A549 treated with dexamethasone at 1 μM for 4 hours (cell line): ENCODE measurements around the gene BCAM. TPM values are rescaled to one million over a fixed set of nuclear protein-coding genes. Genes with fewer than 3 reads are reported as not detected.

ENCODE experiments used
- total RNA-seq: library from RNA; stranded (reverse); fragments of 200-300 nt; extraction: Qiagen RNA extraction; gene quantifications from 5 replicates; pipeline ENCODE4 v1.2.3, GENCODE V29; 2022

Gene BCAM, protein sequence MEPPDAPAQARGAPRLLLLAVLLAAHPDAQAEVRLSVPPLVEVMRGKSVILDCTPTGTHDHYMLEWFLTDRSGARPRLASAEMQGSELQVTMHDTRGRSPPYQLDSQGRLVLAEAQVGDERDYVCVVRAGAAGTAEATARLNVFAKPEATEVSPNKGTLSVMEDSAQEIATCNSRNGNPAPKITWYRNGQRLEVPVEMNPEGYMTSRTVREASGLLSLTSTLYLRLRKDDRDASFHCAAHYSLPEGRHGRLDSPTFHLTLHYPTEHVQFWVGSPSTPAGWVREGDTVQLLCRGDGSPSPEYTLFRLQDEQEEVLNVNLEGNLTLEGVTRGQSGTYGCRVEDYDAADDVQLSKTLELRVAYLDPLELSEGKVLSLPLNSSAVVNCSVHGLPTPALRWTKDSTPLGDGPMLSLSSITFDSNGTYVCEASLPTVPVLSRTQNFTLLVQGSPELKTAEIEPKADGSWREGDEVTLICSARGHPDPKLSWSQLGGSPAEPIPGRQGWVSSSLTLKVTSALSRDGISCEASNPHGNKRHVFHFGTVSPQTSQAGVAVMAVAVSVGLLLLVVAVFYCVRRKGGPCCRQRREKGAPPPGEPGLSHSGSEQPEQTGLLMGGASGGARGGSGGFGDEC
- total RNA-seq, result 56.0 to 89.4 TPM (median 81.7 TPM) in 5 replicates

DNA sequence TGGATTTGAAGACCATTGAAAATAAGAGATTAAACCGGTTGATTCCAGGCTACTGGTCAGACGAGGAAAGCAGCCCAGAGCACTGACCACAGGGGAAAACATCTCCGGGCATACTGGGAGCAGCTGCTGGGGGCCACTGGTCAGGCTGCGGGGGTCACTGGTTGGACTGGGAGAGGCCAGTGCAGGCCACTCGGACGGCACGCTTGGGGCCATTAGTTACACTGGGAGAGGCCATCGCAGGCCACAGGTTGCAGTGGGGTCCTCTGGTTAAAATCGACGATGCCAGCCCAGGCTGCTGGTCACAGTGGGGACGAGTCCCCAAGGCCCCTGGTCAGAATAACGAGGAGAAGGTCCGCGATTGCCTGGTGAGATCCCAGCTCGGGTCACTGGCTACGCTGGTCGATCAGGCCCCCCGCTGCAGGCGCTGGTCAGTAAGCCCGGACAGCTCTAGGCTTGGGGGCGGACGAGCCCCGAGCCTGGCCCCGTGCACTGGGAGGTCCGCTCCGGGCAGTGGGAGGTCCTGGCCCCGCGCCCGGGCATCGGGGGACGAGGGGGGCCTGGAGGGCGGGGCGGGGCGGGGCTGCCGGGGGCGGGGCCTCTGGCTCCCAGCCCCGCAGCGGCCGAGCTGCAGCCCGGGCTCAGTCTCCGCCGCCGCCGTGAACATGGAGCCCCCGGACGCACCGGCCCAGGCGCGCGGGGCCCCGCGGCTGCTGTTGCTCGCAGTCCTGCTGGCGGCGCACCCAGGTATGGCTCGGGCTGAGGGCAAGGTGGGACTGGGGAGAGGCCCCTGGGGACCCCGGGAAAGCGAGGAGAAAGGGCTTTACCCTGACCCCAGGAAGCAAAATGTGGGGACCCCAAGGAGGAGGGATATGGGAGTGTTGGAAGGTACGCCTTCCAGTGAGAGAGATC is at the start of gene BCAM:
Gene BCAM (plus strand): TSS at position 641 of the 909 bp plus-strand sequence. CDS start 22 bp downstream, at position 663.

DNA sequence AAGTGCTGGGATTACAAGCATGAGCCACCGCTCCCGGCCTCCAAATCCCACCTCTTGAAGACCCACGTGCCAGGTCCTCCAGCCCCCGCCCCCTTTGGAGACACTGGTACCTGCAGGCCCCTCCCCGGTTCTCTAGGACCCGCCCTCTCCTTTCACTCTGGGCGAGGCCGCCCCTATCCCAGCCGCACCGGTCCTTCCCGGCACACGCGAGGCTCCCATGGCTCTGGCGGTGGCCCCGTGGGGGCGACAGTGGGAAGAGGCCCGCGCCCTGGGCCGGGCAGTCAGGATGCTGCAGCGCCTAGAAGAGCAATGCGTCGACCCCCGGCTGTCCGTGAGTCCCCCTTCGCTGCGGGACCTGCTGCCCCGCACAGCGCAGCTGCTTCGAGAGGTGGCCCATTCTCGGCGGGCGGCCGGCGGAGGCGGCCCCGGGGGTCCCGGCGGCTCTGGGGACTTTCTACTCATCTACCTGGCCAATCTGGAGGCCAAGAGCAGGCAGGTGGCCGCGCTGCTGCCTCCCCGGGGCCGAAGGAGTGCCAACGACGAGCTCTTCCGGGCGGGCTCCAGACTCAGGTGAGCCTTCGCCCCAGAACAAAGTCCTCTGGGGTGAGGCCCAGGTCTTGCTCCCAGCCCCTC is 31.1 kb upstream of the BCAM start, which contains the start of gene CBLC:
Gene CBLC (plus strand): TSS at position 176 of the 633 bp plus-strand sequence. CDS start 42 bp downstream, at position 218.

GRCh38 chr19:44845612-44846454 is 36.9 kb downstream of the BCAM start, which contains the start of gene NECTIN2:
Gene NECTIN2, plus strand, starts transcription at chr19:44846297. Its CDS starts 229 bp downstream, at chr19:44846526.

Other genes with a start within 250 kb of the BCAM start
- gene IGSF23, start 195.5 kb upstream of the BCAM start, total RNA-seq, result 0.19 to 0.74 TPM (median 0.43 TPM) in 5 replicates
- gene PVR, start 165.2 kb upstream of the BCAM start, total RNA-seq, result 102 to 134 TPM (median 128 TPM) in 5 replicates
- gene CEACAM19, start 137.6 kb upstream of the BCAM start, total RNA-seq, result 6.3 to 12.6 TPM (median 10.0 TPM) in 5 replicates
- 0.05 to 0.14 TPM (median 0.08 TPM) in 4 of 5 replicates, not detected in the other for gene CEACAM16, start 110.0 kb upstream of the BCAM start, total RNA-seq
- gene BCL3, start 60.4 kb upstream of the BCAM start, total RNA-seq, result 25.7 to 66.4 TPM (median 59.5 TPM) in 5 replicates
- gene CBLC, start 31.2 kb upstream of the BCAM start, total RNA-seq, result 0.06 TPM in 1 of 5 replicates, not detected in the others
- 68.1 to 82.4 TPM (median 79.9 TPM) in 5 replicates for gene NECTIN2, start 37.2 kb downstream of the BCAM start, total RNA-seq
- gene TOMM40, start 82.2 kb downstream of the BCAM start, total RNA-seq, result 188 to 264 TPM (median 240 TPM) in 5 replicates
- 10.3 to 17.3 TPM (median 12.0 TPM) in 5 replicates for gene APOE, start 96.7 kb downstream of the BCAM start, total RNA-seq
- 91.2 to 130 TPM (median 94.0 TPM) in 5 replicates for gene APOC1, start 105.5 kb downstream of the BCAM start, total RNA-seq
- gene APOC4, start 133.1 kb downstream of the BCAM start, total RNA-seq, result not detected in 5 replicates
- not detected in 5 replicates for gene APOC2, start 136.9 kb downstream of the BCAM start, total RNA-seq
- 119 to 206 TPM (median 194 TPM) in 5 replicates for gene CLPTM1, start 146.3 kb downstream of the BCAM start, total RNA-seq
- 21.2 to 36.9 TPM (median 33.8 TPM) in 5 replicates for gene RELB, start 192.4 kb downstream of the BCAM start, total RNA-seq
- 47.7 to 70.6 TPM (median 64.3 TPM) in 5 replicates for gene CLASRP, start 229.9 kb downstream of the BCAM start, total RNA-seq